ENCODE results near the gene XIST.
"Not testable (repeated sequence)": the region's sequence is repeated elsewhere in the genome, so short reads cannot be mapped to it uniquely, and the experiment has no call there.

XIST gene

GRCh38 chrX:73792511-73792910, 60.0 kb downstream of the XIST start:
- not testable (repeated sequence) for DNase-seq

GRCh38 chrX:73785493-73785892, 67.0 kb downstream of the XIST start:
- DNase-seq = no peak

All from NCI-H1694 treated with DMSO at 0.1 percent for 48 hours (cell line).